PC-3 (cell line): ENCODE measurements around the gene DNASE1L2. TPM values are rescaled to one million over a fixed set of nuclear protein-coding genes. Genes with fewer than 3 reads are reported as not detected.

ENCODE experiments used
- ATAC-seq: fragments of 200-7000 bp; cut with Tn5 transposase; 2 replicates; pipeline ENCODE4 v1.9.1; 2020; ENCODE audit warnings: mild to moderate bottlenecking, moderate library complexity
- BruUV-seq: library from RNA; stranded (reverse); fragments of 400-500 nt; replicated peaks from 2 replicates; lab custom pipeline; 2021; lab: Mats Ljungman, UMichigan
- CTCF ChIA-PET: fragments of 300-600 bp; sonication (Branson Sonifier 250); formaldehyde crosslinking; loops from one replicate; lab custom pipeline; 2022; ENCODE audit warnings: antibody characterized with exemption; lab: Charles Lee
- POLR2A ChIA-PET: fragments of 300-600 bp; sonication (Branson Sonifier 250); formaldehyde crosslinking; loops from one replicate; lab custom pipeline; 2022; ENCODE audit warnings: antibody characterized with exemption; ENCODE audit not compliant: unreplicated experiment; lab: Charles Lee
- DNase-seq: peaks from one replicate; pipeline ENCODE4 v3.0.0-alpha.2; 2015
- H2AFZ ChIP-seq: fragments of 300-600 bp; sonication (generic); 2 replicates; pipeline ENCODE4 v1.6.0; 2016; ENCODE audit warnings: antibody characterized with exemption, low read length
- H3F3A ChIP-seq: fragments of 300-600 bp; sonication (generic); one replicate; pipeline ENCODE4 v1.6.0; 2017; ENCODE audit warnings: antibody characterized with exemption, low read length, control low read depth, mild to moderate bottlenecking; ENCODE audit not compliant: unreplicated experiment
- H3K27ac ChIP-seq: fragments of 300-600 bp; sonication (generic); 2 replicates; pipeline ENCODE4 v1.5.1; 2016; ENCODE audit warnings: mild to moderate bottlenecking, low read length
- H3K27me3 ChIP-seq: fragments of 300-600 bp; sonication (generic); 2 replicates; pipeline ENCODE4 v1.6.1; 2016; ENCODE audit warnings: low read length, mixed read lengths
- H3K36me3 ChIP-seq: fragments of 300-600 bp; sonication (generic); 2 replicates; pipeline ENCODE4 v1.6.1; 2016; ENCODE audit warnings: low read depth, mixed run types, low read length, mixed read lengths
- H3K4me1 ChIP-seq: fragments of 300-600 bp; sonication (generic); 2 replicates; pipeline ENCODE4 v1.5.1; 2016; ENCODE audit warnings: low read length; ENCODE audit not compliant: insufficient read depth
- H3K4me2 ChIP-seq: fragments of 300-600 bp; sonication (generic); 2 replicates; pipeline ENCODE4 v1.6.0; 2016; ENCODE audit warnings: low read length
- H3K4me3 ChIP-seq: fragments of 300-600 bp; sonication (generic); 2 replicates; pipeline ENCODE4 v1.5.1; 2016; ENCODE audit warnings: mild to moderate bottlenecking, low read length, mixed read lengths
- H3K79me2 ChIP-seq: fragments of 300-600 bp; sonication (generic); 2 replicates; pipeline ENCODE4 v1.6.1; 2017; ENCODE audit warnings: low read length, mixed read lengths
- H3K9ac ChIP-seq: fragments of 300-600 bp; sonication (generic); 2 replicates; pipeline ENCODE4 v1.6.0; 2016; ENCODE audit warnings: mild to moderate bottlenecking, low read length
- H3K9me2 ChIP-seq: fragments of 300-600 bp; sonication (generic); replicated peaks from 2 replicates; pipeline ENCODE4 v1.6.1; 2016; ENCODE audit warnings: mixed run types, low read length, mixed read lengths
- H3K9me3 ChIP-seq: fragments of 300-600 bp; sonication (generic); 2 replicates; pipeline ENCODE4 v1.6.1; 2016; ENCODE audit warnings: low read length, mixed read lengths
- H4K20me1 ChIP-seq: fragments of 300-600 bp; sonication (generic); 2 replicates; pipeline ENCODE4 v1.6.1; 2016; ENCODE audit warnings: low read length, mixed read lengths
- CTCF ChIP-seq: fragments of 300-600 bp; sonication (generic); conservative IDR thresholded peaks from 2 replicates; pipeline ENCODE4 v1.5.1; 2017; ENCODE audit warnings: antibody characterized with exemption, low read depth, mild to moderate bottlenecking, low read length
- EZH2 ChIP-seq: fragments of 300-600 bp; sonication (generic); IDR thresholded peaks from one replicate; pipeline ENCODE4 v1.6.1; 2017; ENCODE audit warnings: antibody characterized with exemption, mild to moderate bottlenecking, low read length; ENCODE audit not compliant: unreplicated experiment
- EZH2phosphoT487 ChIP-seq: fragments of 300-600 bp; sonication (generic); IDR thresholded peaks from 2 replicates; pipeline ENCODE4 v1.6.1; 2018; ENCODE audit warnings: mild to moderate bottlenecking, antibody characterized with exemption, low read length, borderline replicate concordance
- intact Hi-C: fragments of 100-400 bp; cut with micrococcal nuclease; formaldehyde crosslinking; loops from 2 replicates; pipeline ENCODE4 v1.9.0; 2023
- total RNA-seq: library from RNA; depleted of rRNA; stranded (reverse); fragments of >200 nt; gene quantifications from 2 replicates; pipeline ENCODE4 v1.2.3, GENCODE V29; 2014

The DNASE1L2 gene
- total RNA-seq, 1 experiment from 2014 or later: 2.7 TPM

GRCh38 chr16:2212362-2213324 lies 23.6 kb upstream of the DNASE1L2 start:
- DNase-seq (peak; percentile 76), ATAC-seq (peak; percentile 34)
- Histone ChIP-seq H3K9ac (peak overlapping the region; percentile 70), H3K9me2 (no peaks in the 10 kb centered on the region), H3K27me3 (no peaks in the 10 kb centered on the region), H3K4me1 (peaks cover 13% of the 10 kb centered on the region), H3K27ac (peak overlapping the region; percentile 40; the same call in 1 of the 2 replicates), H2AFZ (no peak overlapping the region), H3K4me2 (peak overlapping the region; percentile 100), H3K9me3 (no peaks in the 10 kb centered on the region), H3K36me3 (no peaks in the 10 kb centered on the region), H4K20me1 (peaks cover 12% of the 10 kb centered on the region), H3K79me2 (peaks cover 32% of the 10 kb centered on the region), H3K4me3 (peak overlapping the region; percentile 92), H3F3A (no peaks in the 10 kb centered on the region)
- TSS peak; percentile 52 for BruUV-seq
- no peak for TF ChIP-seq CTCF
- POLR2A ChIA-PET: no interaction called here
- CTCF ChIA-PET: no interaction called here
- intact Hi-C loops: no loop called here

- peaks cover 12% of the 10 kb centered on the region for H4K20me1 ChIP-seq
- H3K4me1 ChIP-seq: peaks cover 13% of the 10 kb centered on the region
- no TSS peak for BruUV-seq
- 0 out of 2 replicates have a peak overlapping the region, but pooled peaks have one; percentile 23 for H3K27ac ChIP-seq
- peaks cover 27% of the 10 kb centered on the region for H3K79me2 ChIP-seq
- POLR2A ChIA-PET: interaction anchor here (1.0 kb wide), 1 partner anchor 38 kb away, joined by 7 read pairs; the partner anchor contains the start of gene ECI1
- CTCF ChIA-PET: interaction anchor here (0.5 to 0.8 kb wide), 2 partner anchors 12 to 429 kb away, joined by 3 read pairs; no protein-coding TSS in a partner anchor
- H3K9me3 ChIP-seq: no peaks in the 10 kb centered on the region
- DNase-seq (no peak), ATAC-seq (no peak)
- no peaks in the 10 kb centered on the region for H3K36me3 ChIP-seq
- intact Hi-C loops: loop anchor here (2.0 kb wide), 1 partner anchor 59 kb away; the partner anchor contains the start of gene TRAF7
- peak overlapping the region; percentile 80 for H3K9ac ChIP-seq
- TF ChIP-seq EZH2phosphoT487 (no peak), CTCF (no peak), EZH2 (no peak)
- H3K9me2 ChIP-seq: no peaks in the 10 kb centered on the region
- no peaks in the 10 kb centered on the region for H3F3A ChIP-seq
- peak overlapping the region; percentile 100 for H3K4me2 ChIP-seq
- peak overlapping the region; percentile 92 for H3K4me3 ChIP-seq
- H2AFZ ChIP-seq: no peak overlapping the region
- H3K27me3 ChIP-seq: no peaks in the 10 kb centered on the region
Observed at GRCh38 chr16:2213817-2214718, 22.2 kb upstream of the DNASE1L2 start.
